Neural progenitor cell (in vitro differentiated cells): ENCODE measurements around the gene CACNA1D. TPM values are rescaled to one million over a fixed set of nuclear protein-coding genes. Genes with fewer than 3 reads are reported as not detected.

ENCODE experiments used
- DNase-seq: peaks from one replicate; pipeline ENCODE4 v3.0.0-alpha.2; 2016; ENCODE audit warnings: low spot score
- H2AFZ ChIP-seq: fragments of 200-600 bp; sonication (generic); replicated peaks from 2 replicates; pipeline ENCODE4 v1.6.1; 2016; ENCODE audit warnings: antibody characterized with exemption
- H3F3A ChIP-seq: fragments of 200-600 bp; sonication (generic); 2 replicates; pipeline ENCODE4 v1.6.1; 2016; ENCODE audit warnings: antibody characterized with exemption, low read depth
- H3K27ac ChIP-seq: fragments of 200-600 bp; sonication (generic); 2 replicates; pipeline ENCODE4 v1.5.1; 2016; ENCODE audit warnings: mild to moderate bottlenecking
- H3K27me3 ChIP-seq: fragments of 200-600 bp; sonication (generic); 2 replicates; pipeline ENCODE4 v1.6.1; 2016; ENCODE audit warnings: mild to moderate bottlenecking, moderate library complexity
- H3K36me3 ChIP-seq: fragments of 200-600 bp; sonication (generic); 2 replicates; pipeline ENCODE4 v1.5.1; 2016
- H3K4me1 ChIP-seq: fragments of 200-600 bp; sonication (generic); 2 replicates; pipeline ENCODE4 v1.6.1; 2016; ENCODE audit warnings: mixed run types
- H3K4me2 ChIP-seq: fragments of 200-600 bp; sonication (generic); 2 replicates; pipeline ENCODE4 v1.6.1; 2016
- H3K4me3 ChIP-seq: fragments of 200-600 bp; sonication (generic); 2 replicates; pipeline ENCODE4 v1.5.1; 2016
- H3K79me2 ChIP-seq: fragments of 200-600 bp; sonication (generic); 2 replicates; pipeline ENCODE4 v1.6.1; 2016; ENCODE audit warnings: low read depth
- H3K9ac ChIP-seq: fragments of 200-600 bp; sonication (generic); 2 replicates; pipeline ENCODE4 v1.6.1; 2016
- H3K9me3 ChIP-seq: fragments of 200-600 bp; sonication (generic); 2 replicates; pipeline ENCODE4 v1.5.1; 2016; ENCODE audit warnings: low read depth
- H4K20me1 ChIP-seq: fragments of 200-600 bp; sonication (generic); 2 replicates; pipeline ENCODE4 v1.6.1; 2016; ENCODE audit warnings: low read depth
- H3K27ac Mint-ChIP-seq: 3 replicates; pipeline ENCODE4 v1.8.0; 2021; ENCODE audit warnings: mixed read lengths
- H3K27me3 Mint-ChIP-seq: 2 replicates; pipeline ENCODE4 v1.8.0; 2022; ENCODE audit warnings: low read depth, mild to moderate bottlenecking, inconsistent platforms, moderate library complexity, mixed read lengths; ENCODE audit not compliant: insufficient read depth
- H3K36me3 Mint-ChIP-seq: 3 replicates; pipeline ENCODE4 v1.8.0; 2021; ENCODE audit warnings: mixed read lengths
- H3K4me1 Mint-ChIP-seq: 3 replicates; pipeline ENCODE4 v1.8.0; 2021; ENCODE audit warnings: mixed read lengths
- H3K4me3 Mint-ChIP-seq: 3 replicates; pipeline ENCODE4 v1.8.0; 2021; ENCODE audit warnings: mild to moderate bottlenecking, moderate library complexity, mixed read lengths
- H3K9me3 Mint-ChIP-seq: 3 replicates; pipeline ENCODE4 v1.8.0; 2020; ENCODE audit warnings: mixed read lengths
- EZH2 ChIP-seq: fragments of 200-600 bp; sonication (generic); IDR thresholded peaks from 2 replicates; pipeline ENCODE4 v1.6.1; 2017; ENCODE audit warnings: antibody characterized with exemption, mild to moderate bottlenecking, moderate library complexity
- EZH2phosphoT487 ChIP-seq: fragments of 200-600 bp; sonication (generic); IDR thresholded peaks from 2 replicates; pipeline ENCODE4 v1.6.1; 2017; ENCODE audit warnings: antibody characterized with exemption
- total RNA-seq: library from RNA; depleted of rRNA; stranded (reverse); fragments of >200 nt; gene quantifications from 2 replicates; pipeline ENCODE4 v1.2.3, GENCODE V29; 2015; ENCODE audit warnings: low replicate concordance
- TF ChIP-seq, protein P1 (sequence below): fragments of 200-600 bp; sonication (generic); IDR thresholded peaks from 2 replicates; pipeline ENCODE4 v1.5.1; 2017; ENCODE audit warnings: antibody characterized with exemption, mild to moderate bottlenecking

CACNA1D gene
- total RNA-seq, 1 donor from 2014 or later, result 4.7 TPM

DNA sequence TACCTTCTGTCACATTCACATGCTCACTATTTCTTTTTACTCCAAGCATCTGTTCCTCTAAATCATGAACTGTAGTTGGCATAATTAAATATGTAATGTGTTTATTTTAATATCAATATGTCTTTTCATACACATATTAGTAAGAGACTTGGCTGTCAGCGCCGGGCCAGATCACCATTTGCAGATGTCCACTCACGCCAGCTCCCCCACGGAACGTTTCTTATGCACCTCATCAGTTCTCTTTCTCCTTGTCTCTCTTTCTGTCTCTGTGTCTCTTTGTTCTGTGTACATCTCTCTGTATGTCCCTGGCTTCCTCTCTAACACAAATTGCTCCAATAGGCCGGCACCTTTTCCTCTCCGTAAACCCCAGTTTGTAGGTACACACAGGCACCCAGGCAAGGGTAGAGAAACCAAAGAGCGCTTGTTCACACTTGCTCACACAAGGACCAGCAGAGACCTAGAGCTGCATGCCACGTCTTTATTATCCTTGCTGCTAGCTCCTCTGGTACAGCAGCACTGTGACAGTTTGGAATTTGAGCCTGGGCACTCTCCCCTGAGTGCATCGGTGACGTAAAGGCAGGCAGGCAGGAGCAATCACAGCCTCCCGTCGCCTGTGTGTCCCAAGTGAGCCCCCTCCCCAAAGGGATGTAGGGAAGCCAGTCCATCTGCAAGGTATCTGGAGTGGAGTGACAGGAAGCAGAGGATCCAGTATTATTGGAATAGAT lies 40.4 kb downstream of the CACNA1D start:
- H3K79me2 ChIP-seq, result no peaks in the 10 kb centered on the region
- no peaks in the 10 kb centered on the region for H3F3A ChIP-seq
- DNase-seq, result peak; percentile 40
- peaks cover 7% of the 10 kb centered on the region for H3K27me3 Mint-ChIP-seq
- H3K9me3 Mint-ChIP-seq, result no peaks in the 10 kb centered on the region
- no peaks in the 10 kb centered on the region for H3K4me1 ChIP-seq
- H3K36me3 ChIP-seq, result no peaks in the 10 kb centered on the region
- TF ChIP-seq EZH2 (no peak), EZH2phosphoT487 (no peak)
- TF ChIP-seq, protein P1, sequence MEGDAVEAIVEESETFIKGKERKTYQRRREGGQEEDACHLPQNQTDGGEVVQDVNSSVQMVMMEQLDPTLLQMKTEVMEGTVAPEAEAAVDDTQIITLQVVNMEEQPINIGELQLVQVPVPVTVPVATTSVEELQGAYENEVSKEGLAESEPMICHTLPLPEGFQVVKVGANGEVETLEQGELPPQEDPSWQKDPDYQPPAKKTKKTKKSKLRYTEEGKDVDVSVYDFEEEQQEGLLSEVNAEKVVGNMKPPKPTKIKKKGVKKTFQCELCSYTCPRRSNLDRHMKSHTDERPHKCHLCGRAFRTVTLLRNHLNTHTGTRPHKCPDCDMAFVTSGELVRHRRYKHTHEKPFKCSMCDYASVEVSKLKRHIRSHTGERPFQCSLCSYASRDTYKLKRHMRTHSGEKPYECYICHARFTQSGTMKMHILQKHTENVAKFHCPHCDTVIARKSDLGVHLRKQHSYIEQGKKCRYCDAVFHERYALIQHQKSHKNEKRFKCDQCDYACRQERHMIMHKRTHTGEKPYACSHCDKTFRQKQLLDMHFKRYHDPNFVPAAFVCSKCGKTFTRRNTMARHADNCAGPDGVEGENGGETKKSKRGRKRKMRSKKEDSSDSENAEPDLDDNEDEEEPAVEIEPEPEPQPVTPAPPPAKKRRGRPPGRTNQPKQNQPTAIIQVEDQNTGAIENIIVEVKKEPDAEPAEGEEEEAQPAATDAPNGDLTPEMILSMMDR, result no peak
- peak overlapping the region; percentile 37 for H2AFZ ChIP-seq
- H3K4me3 Mint-ChIP-seq, result no peak overlapping the region
- H3K4me3 ChIP-seq, result no peak overlapping the region
- H3K4me1 Mint-ChIP-seq, result peaks cover 2% of the 10 kb centered on the region
- H3K4me2 ChIP-seq, result no peak overlapping the region
- no peaks in the 10 kb centered on the region for H3K27me3 ChIP-seq
- no peaks in the 10 kb centered on the region for H3K36me3 Mint-ChIP-seq
- no peak overlapping the region for H3K27ac Mint-ChIP-seq
- H3K9me3 ChIP-seq, result no peaks in the 10 kb centered on the region
- no peak overlapping the region for H3K9ac ChIP-seq
- no peak overlapping the region for H3K27ac ChIP-seq
- H4K20me1 ChIP-seq, result no peaks in the 10 kb centered on the region

DNA sequence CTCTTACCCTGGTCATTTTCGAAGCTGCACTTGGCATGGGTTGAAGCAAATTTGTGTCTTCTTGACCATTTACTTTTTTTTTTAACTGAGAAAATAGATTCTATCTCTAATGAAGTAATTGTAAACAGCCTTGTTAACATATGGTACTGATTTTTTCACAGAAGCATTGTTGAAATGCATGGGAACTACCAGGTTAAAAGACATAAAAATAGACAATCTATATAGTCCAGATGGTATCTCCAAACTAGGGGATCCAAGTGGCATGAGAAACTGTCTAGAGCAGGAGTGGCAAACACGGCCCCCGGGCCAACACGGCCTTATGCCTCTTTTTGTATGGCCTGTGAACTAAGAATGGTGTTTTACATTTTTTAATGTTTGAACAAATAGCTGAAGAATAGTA lies 41.9 kb downstream of the CACNA1D start:
- DNase-seq, result no peak
- H3K4me1 Mint-ChIP-seq, result peaks cover 2% of the 10 kb centered on the region
- Histone ChIP-seq H3K4me2 (no peak overlapping the region), H3K27me3 (no peaks in the 10 kb centered on the region), H4K20me1 (no peaks in the 10 kb centered on the region), H3K9ac (no peak overlapping the region), H3F3A (no peaks in the 10 kb centered on the region), H3K27ac (no peak overlapping the region), H3K36me3 (no peaks in the 10 kb centered on the region), H3K4me3 (no peak overlapping the region), H3K4me1 (no peaks in the 10 kb centered on the region), H3K79me2 (no peaks in the 10 kb centered on the region), H3K9me3 (no peaks in the 10 kb centered on the region), H2AFZ (no peak overlapping the region)
- TF ChIP-seq, protein P1, result no peak
- TF ChIP-seq EZH2 (no peak), EZH2phosphoT487 (no peak)
- no peaks in the 10 kb centered on the region for H3K9me3 Mint-ChIP-seq
- H3K36me3 Mint-ChIP-seq, result no peaks in the 10 kb centered on the region
- no peak overlapping the region for H3K4me3 Mint-ChIP-seq
- no peak overlapping the region for H3K27ac Mint-ChIP-seq
- H3K27me3 Mint-ChIP-seq, result peaks cover 3% of the 10 kb centered on the region

DNA sequence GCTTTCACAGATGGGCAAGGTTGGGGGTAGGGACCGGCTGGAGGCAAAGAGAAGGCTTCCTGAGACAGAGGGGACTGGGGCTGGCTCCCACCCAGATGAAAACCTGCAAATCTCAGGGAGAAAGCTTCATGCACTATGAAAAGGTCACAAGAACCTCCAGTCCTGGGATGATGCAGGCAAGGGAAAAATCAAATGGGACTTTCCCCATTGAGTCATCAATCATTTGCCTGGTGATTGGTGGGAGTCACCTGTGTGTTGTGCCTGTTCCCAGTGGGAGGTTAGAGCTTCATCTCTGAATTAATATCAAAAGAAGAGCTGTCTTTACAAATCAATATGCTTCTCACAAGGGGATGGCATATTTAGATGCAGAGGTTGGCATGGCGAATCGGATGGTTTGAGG lies 49.9 kb downstream of the CACNA1D start:
- no peak overlapping the region for H2AFZ ChIP-seq
- Mint-ChIP-seq H3K9me3 (no peaks in the 10 kb centered on the region), H3K27me3 (peaks cover 2% of the 10 kb centered on the region), H3K36me3 (no peaks in the 10 kb centered on the region), H3K4me3 (no peak overlapping the region), H3K27ac (no peak overlapping the region), H3K4me1 (peaks cover 18% of the 10 kb centered on the region)
- no peak overlapping the region for H3K27ac ChIP-seq
- no peaks in the 10 kb centered on the region for H3K79me2 ChIP-seq
- no peaks in the 10 kb centered on the region for H4K20me1 ChIP-seq
- H3K27me3 ChIP-seq, result no peaks in the 10 kb centered on the region
- no peak overlapping the region for H3K9ac ChIP-seq
- H3K4me3 ChIP-seq, result no peak overlapping the region
- H3K9me3 ChIP-seq, result no peaks in the 10 kb centered on the region
- H3F3A ChIP-seq, result peaks cover 7% of the 10 kb centered on the region
- no peaks in the 10 kb centered on the region for H3K36me3 ChIP-seq
- peaks cover 28% of the 10 kb centered on the region for H3K4me1 ChIP-seq
- no peak overlapping the region for H3K4me2 ChIP-seq
- DNase-seq, result no peak
- TF ChIP-seq EZH2, result no peak
- TF ChIP-seq, protein P1, result no peak
